H1 (cell line): ENCODE results near the gene SKP2. TPM values are rescaled to one million over a fixed set of nuclear protein-coding genes. Genes with fewer than 3 reads are reported as not detected.
"Not testable (repeated sequence)": the region's sequence is repeated elsewhere in the genome, so short reads cannot be mapped to it uniquely, and the experiment has no call there.

ENCODE experiments used
- CTCF ChIA-PET: fragments of 300-600 bp; sonication (Branson Sonifier 250); formaldehyde crosslinking; loops from one replicate; lab custom pipeline; 2021; ENCODE audit not compliant: partially characterized antibody; lab: Charles Lee
- POLR2A ChIA-PET: fragments of 300-600 bp; sonication (Branson Sonifier 250); formaldehyde crosslinking; loops from one replicate; lab custom pipeline; 2021; ENCODE audit warnings: inconsistent platforms; ENCODE audit not compliant: partially characterized antibody; lab: Charles Lee
- DNase-seq, 2 experiments: peaks; one replicate each; pipeline versions ENCODE4 v3.0.0 to v3.0.0-alpha.2; 2010 to 2022; ENCODE audit warnings: low spot score in 2 of 2, low read depth in 1 of 2, mixed read lengths in 1 of 2
- FAIRE-seq: peaks from 2 replicates; lab custom pipeline; 2011; peaks lifted over from hg19 to GRCh38; lab: Jason Lieb, UNC
- H2AFZ ChIP-seq: 2 replicates; pipeline ENCODE4 v1.8.1; 2012; ENCODE audit warnings: low read length, inconsistent platforms
- H2AK5ac ChIP-seq: 2 replicates; pipeline ENCODE4 v1.6.1; 2013; ENCODE audit warnings: low read depth, low read length
- H2BK120ac ChIP-seq: replicated peaks from 2 replicates; pipeline ENCODE3; 2013; ENCODE audit warnings: low read depth, low read length, inconsistent platforms
- H2BK12ac ChIP-seq: 2 replicates; pipeline ENCODE4 v1.6.1; 2013; ENCODE audit warnings: low read depth, low read length
- H2BK15ac ChIP-seq: 2 replicates; pipeline ENCODE4 v1.6.1; 2013; ENCODE audit warnings: low read length
- H2BK20ac ChIP-seq: 2 replicates; pipeline ENCODE4 v1.6.1; 2013; ENCODE audit warnings: low read length
- H2BK5ac ChIP-seq: 2 replicates; pipeline ENCODE4 v1.6.1; 2013; ENCODE audit warnings: low read depth, low read length
- H3K14ac ChIP-seq: 2 replicates; pipeline ENCODE4 v1.6.1; 2013; ENCODE audit warnings: inconsistent platforms; ENCODE audit not compliant: insufficient read length
- H3K18ac ChIP-seq: 2 replicates; pipeline ENCODE4 v1.6.1; 2013; ENCODE audit warnings: low read length; ENCODE audit errors: extremely low read depth
- H3K23ac ChIP-seq: 2 replicates; pipeline ENCODE4 v1.6.1; 2013; ENCODE audit warnings: inconsistent platforms; ENCODE audit not compliant: insufficient read length
- H3K23me2 ChIP-seq: 2 replicates; pipeline ENCODE4 v1.6.1; 2013; ENCODE audit warnings: low read depth, low read length
- H3K27ac ChIP-seq: 2 replicates; pipeline ENCODE4 v1.6.1; 2011; ENCODE audit warnings: low read depth, low read length, inconsistent platforms
- H3K27me3 ChIP-seq, 4 experiments: replicated peaks in 1 of 4; 1 replicate in 1 of 4; 2 replicates in 3 of 4; pipeline versions ENCODE4 v1.6.1 to v1.8.1; 2011 to 2013; ENCODE audit warnings: low read length in 3 of 4, mild to moderate bottlenecking in 3 of 4, inconsistent platforms in 2 of 4, mixed read lengths in 2 of 4, moderate library complexity in 1 of 4; ENCODE audit not compliant: control insufficient read depth in 3 of 4, insufficient read depth in 3 of 4; ENCODE audit errors: extremely low read depth in 1 of 4
- H3K36me3 ChIP-seq, 4 experiments: 2 replicates each; pipeline versions ENCODE4 v1.6.1 to v1.8.1; 2011 to 2013; ENCODE audit warnings: mild to moderate bottlenecking in 4 of 4, low read length in 3 of 4, moderate library complexity in 2 of 4, control low read depth in 1 of 4, inconsistent platforms in 1 of 4; ENCODE audit not compliant: insufficient read depth in 4 of 4, control insufficient read depth in 2 of 4
- H3K4ac ChIP-seq: replicated peaks from 2 replicates; pipeline ENCODE3; 2013; ENCODE audit warnings: low read length, low read depth, mixed read lengths, inconsistent platforms; ENCODE audit not compliant: insufficient read length
- H3K4me1 ChIP-seq, 4 experiments: replicated peaks in 1 of 4; 1 replicate in 1 of 4; 2 replicates in 3 of 4; pipeline versions ENCODE4 v1.6.1 to v1.8.1; 2011 to 2013; ENCODE audit warnings: low read length in 3 of 4, inconsistent platforms in 2 of 4, mixed read lengths in 1 of 4; ENCODE audit not compliant: insufficient read depth in 4 of 4, control insufficient read depth in 3 of 4
- H3K4me2 ChIP-seq, 2 experiments: 2 replicates each; pipeline versions ENCODE4 v1.6.1 to v1.8.1; 2011 to 2013; ENCODE audit warnings: low read depth in 2 of 2, low read length in 2 of 2, control low read depth in 1 of 2, inconsistent platforms in 1 of 2, mild to moderate bottlenecking in 1 of 2; ENCODE audit not compliant: insufficient read depth in 1 of 2
- H3K4me3 ChIP-seq, 4 experiments: fragments of 200-600, 300-600 bp in 1 of 4; sonication (generic), shearing (Covaris generic), sonication (Bioruptor Twin) in 1 of 4; 2 replicates each; pipeline versions ENCODE4 v1.5.1 to v1.8.1; 2011 to 2016; ENCODE audit warnings: low read length in 4 of 4, low read depth in 3 of 4, control low read depth in 2 of 4, inconsistent platforms in 2 of 4, mild to moderate bottlenecking in 2 of 4, mixed read lengths in 1 of 4, moderate library complexity in 1 of 4; ENCODE audit not compliant: insufficient read depth in 2 of 4; ENCODE audit errors: extremely low read depth in 1 of 4
- H3K56ac ChIP-seq: replicated peaks from 2 replicates; pipeline ENCODE3; 2013; ENCODE audit warnings: low read depth, mild to moderate bottlenecking, mixed read lengths, low read length, inconsistent platforms; ENCODE audit not compliant: insufficient read length
- H3K79me1 ChIP-seq: 2 replicates; pipeline ENCODE4 v1.6.1; 2013; ENCODE audit warnings: low read depth, low read length, control low read depth
- H3K79me2 ChIP-seq, 2 experiments: 2 replicates each; pipeline versions ENCODE4 v1.6.1 to v1.8.1; 2012 to 2013; ENCODE audit warnings: low read length in 2 of 2, mild to moderate bottlenecking in 2 of 2, inconsistent platforms in 1 of 2; ENCODE audit not compliant: insufficient read depth in 2 of 2, control insufficient read depth in 1 of 2
- H3K9ac ChIP-seq, 4 experiments: replicated peaks in 1 of 4; 1 replicate in 1 of 4; 2 replicates in 3 of 4; pipeline versions ENCODE4 v1.6.1 to v1.8.1; 2011 to 2013; ENCODE audit warnings: low read depth in 3 of 4, low read length in 3 of 4, control low read depth in 2 of 4, mild to moderate bottlenecking in 2 of 4, moderate library complexity in 2 of 4, inconsistent platforms in 1 of 4; ENCODE audit errors: extremely low read depth in 1 of 4
- H3K9me3 ChIP-seq, 2 experiments: 2 replicates each; pipeline versions ENCODE4 v1.6.1 to v1.8.1; 2012 to 2013; ENCODE audit warnings: mild to moderate bottlenecking in 2 of 2, moderate library complexity in 2 of 2, control low read depth in 1 of 2, inconsistent platforms in 1 of 2, low read depth in 1 of 2, low read length in 1 of 2, mixed read lengths in 1 of 2; ENCODE audit not compliant: insufficient read depth in 2 of 2
- H4K20me1 ChIP-seq, 2 experiments: replicated peaks in 1 of 2; 2 replicates each; pipeline versions ENCODE3 to v1.8.1; 2011 to 2013; ENCODE audit warnings: inconsistent platforms in 2 of 2, low read length in 2 of 2, mild to moderate bottlenecking in 1 of 2; ENCODE audit not compliant: insufficient read depth in 2 of 2, control insufficient read depth in 1 of 2
- H4K5ac ChIP-seq: 2 replicates; pipeline ENCODE4 v1.6.1; 2013; ENCODE audit warnings: low read length, low read depth, mixed read lengths, inconsistent platforms; ENCODE audit not compliant: insufficient read length
- H4K8ac ChIP-seq: 2 replicates; pipeline ENCODE4 v1.8.0; 2013; ENCODE audit warnings: mild to moderate bottlenecking, moderate library complexity, low read length, inconsistent platforms; ENCODE audit not compliant: insufficient read depth; ENCODE audit errors: extremely low read depth
- H4K91ac ChIP-seq: replicated peaks from 2 replicates; pipeline ENCODE3; 2013; ENCODE audit warnings: low read length, mixed read lengths, inconsistent platforms; ENCODE audit not compliant: insufficient read length
- WGBS, 2 experiments: shearing (Covaris generic) in 1 of 2; methylation state at CpG; one replicate each; pipeline versions ENCODE4 v1.1.6 to v1.1.7; 2013 to 2015; ENCODE audit warnings: low lambda C conversion rate in 2 of 2, mixed read lengths in 2 of 2, inconsistent platforms in 1 of 2, low coverage in 1 of 2, missing lambda C conversion rate in 1 of 2; ENCODE audit not compliant: insufficient replicate concordance in 2 of 2, insufficient coverage in 1 of 2, insufficient read length in 1 of 2; ENCODE audit errors: extremely low coverage in 1 of 2, missing lambda C conversion rate in 1 of 2; 5-methylcytosine and 5-hydroxymethylcytosine counted together
- polyA plus RNA-seq, 7 experiments: library from polyadenylated mRNA; depleted of rRNA in 3 of 7; stranded (reverse) in 5 of 7; unstranded in 2 of 7; fragments of >200 nt in 5 of 7; fragments of 200-250 nt in 2 of 7; gene quantifications; 1 replicate in 5 of 7; 2 replicates in 1 of 7; 4 replicates in 1 of 7; pipeline versions ENCODE4 v1.2.1 to v1.2.3, GENCODE V29; 2011 to 2013; ENCODE audit warnings: missing spikeins in 2 of 7, mixed read lengths in 2 of 7
- total RNA-seq: library from RNA; stranded (reverse); fragmentation: NEBNext Ultra II Directional; extraction: Animal tissue kit (Norgen Biotek cat#: 25700); gene quantifications from 2 replicates; pipeline ENCODE4 v1.2.1, GENCODE V29; 2021

The SKP2 gene
- total and polyA plus RNA-seq, 2 of the 8 experiments (the other 6 are each of a cell fraction or from before 2014, with no cell fraction given) = 49.9 to 104 TPM

DNA sequence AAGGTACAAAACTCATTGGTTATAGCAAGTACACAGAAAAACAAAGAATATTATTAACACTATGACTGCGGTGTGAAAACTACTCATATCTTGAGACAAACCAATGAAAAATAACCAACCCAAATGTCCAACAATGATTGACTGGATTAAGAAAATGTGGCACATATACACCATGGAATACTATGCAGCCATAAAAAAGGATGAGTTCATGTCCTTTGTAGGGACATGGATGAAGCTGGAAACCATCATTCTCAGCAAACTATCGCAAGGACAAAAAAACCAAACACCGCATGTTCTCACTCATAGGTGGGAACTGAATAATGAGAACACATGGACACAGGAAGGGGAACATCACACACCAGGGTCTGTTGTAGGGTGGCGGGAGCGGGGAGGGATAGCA lies 22.2 kb upstream of the SKP2 start:
- H2BK20ac ChIP-seq, FAIRE-seq, DNase-seq, H3K4me2 ChIP-seq, H3K79me1 ChIP-seq, H4K8ac ChIP-seq, H4K91ac ChIP-seq, H4K20me1 ChIP-seq, H3K23me2 ChIP-seq, H2BK15ac ChIP-seq, H3K9ac ChIP-seq, H3K18ac ChIP-seq, H3K4me3 ChIP-seq, H3K79me2 ChIP-seq, H3K4ac ChIP-seq, H3K23ac ChIP-seq, H2BK12ac ChIP-seq, H3K56ac ChIP-seq, H2BK120ac ChIP-seq, H2BK5ac ChIP-seq, H2AK5ac ChIP-seq, H3K9me3 ChIP-seq, H3K36me3 ChIP-seq, POLR2A ChIA-PET, H3K27me3 ChIP-seq, H3K14ac ChIP-seq, H3K4me1 ChIP-seq, H4K5ac ChIP-seq, H2AFZ ChIP-seq, H3K27ac ChIP-seq: not testable (repeated sequence)
- WGBS, 2 experiments = 94% methylated on average over 4 of the region's 5 CpGs; no CpG with 5 or more reads in 1 of the 2 experiments
- CTCF ChIA-PET = interaction anchor here (1.7 kb wide), 1 partner anchor 51 kb away, joined by 4 read pairs; no protein-coding TSS in a partner anchor

- H3K23me2 ChIP-seq, H3K23ac ChIP-seq, CTCF ChIA-PET, DNase-seq, H4K91ac ChIP-seq, H3K9me3 ChIP-seq, H3K4me3 ChIP-seq, H3K18ac ChIP-seq, H3K9ac ChIP-seq, POLR2A ChIA-PET, H4K8ac ChIP-seq, H2AK5ac ChIP-seq, H4K20me1 ChIP-seq, H2BK15ac ChIP-seq, H2BK120ac ChIP-seq, H4K5ac ChIP-seq, H3K79me1 ChIP-seq, H3K36me3 ChIP-seq, H3K56ac ChIP-seq, H2BK12ac ChIP-seq, H3K4me1 ChIP-seq, H2BK20ac ChIP-seq, H3K4me2 ChIP-seq, H3K27ac ChIP-seq, H3K4ac ChIP-seq, H2AFZ ChIP-seq, H3K27me3 ChIP-seq, H3K14ac ChIP-seq, H3K79me2 ChIP-seq, H2BK5ac ChIP-seq, FAIRE-seq: not testable (repeated sequence)
- WGBS, 2 experiments = 92% methylated on average over 1 of the region's 1 CpG; no CpG with 5 or more reads in 1 of the 2 experiments
These were observed 18.9 kb upstream of the SKP2 start for GRCh38 chr5:36133009-36133408.
